Ovary (tissue), 3 donors: Measurements from ENCODE around the gene XXYLT1.

Experiments used
- CTCF ChIP-seq, 3 donors: fragments of 450-650 bp in 2 of 3; fragments of 200-600 bp in 1 of 3; IDR thresholded peaks; one replicate each; pipeline versions ENCODE4 v1.5.1 to v1.8.0; 2016 to 2022; ENCODE audit warnings: antibody characterized with exemption in 3 of 3, mild to moderate bottlenecking in 1 of 3
- EP300 ChIP-seq: sonication (generic); formaldehyde crosslinking; IDR thresholded peaks from one replicate; pipeline ENCODE4 v1.6.1; 2017; ENCODE audit warnings: antibody characterized with exemption
- donor health status: DM: no; HTN: no; CAD: no.

- TF ChIP-seq CTCF (IDR thresholded peaks at IDR 0.05) (no peak), EP300 (no peak)
Observed at GRCh38 chr3:195187609-195188425, 83.1 kb downstream of the XXYLT1 start.
